AG08395 (cell line): ENCODE results near the gene DGKD.

Source experiments
- DNase-seq: peaks from one replicate; pipeline ENCODE4 v3.0.0; 2012; ENCODE audit warnings: mixed read lengths, low spot score

Gene DGKD

GRCh38 chr2:233413046-233413445, 58.8 kb downstream of the DGKD start:
- no peak for DNase-seq

GRCh38 chr2:233413559-233414272, 59.4 kb downstream of the DGKD start:
- peak; percentile 82 for DNase-seq

GRCh38 chr2:233414273-233414654, 60.0 kb downstream of the DGKD start:
- peak; percentile 20 for DNase-seq

- DNase-seq: peak; percentile 69
Measured at GRCh38 chr2:233414777-233415570, 60.7 kb downstream of the DGKD start.

GRCh38 chr2:233416199-233416598, 61.9 kb downstream of the DGKD start:
- DNase-seq: no peak

GRCh38 chr2:233416706-233417105, 62.4 kb downstream of the DGKD start:
- DNase-seq: no peak

GRCh38 chr2:233417282-233417681, 63.0 kb downstream of the DGKD start:
- no peak for DNase-seq

- no peak for DNase-seq
Measured at GRCh38 chr2:233418052-233418760, 63.9 kb downstream of the DGKD start.

GRCh38 chr2:233418761-233419546, 64.7 kb downstream of the DGKD start:
- no peak for DNase-seq

- DNase-seq: no peak
Measured at GRCh38 chr2:233419602-233420391, 65.5 kb downstream of the DGKD start.

- no peak for DNase-seq
Measured at GRCh38 chr2:233421091-233421816, 67.0 kb downstream of the DGKD start.

- no peak for DNase-seq
Measured at GRCh38 chr2:233422050-233422639, 67.9 kb downstream of the DGKD start.

- no peak for DNase-seq
Measured at GRCh38 chr2:233422649-233423551, 68.6 kb downstream of the DGKD start.

- DNase-seq: no peak
Measured at GRCh38 chr2:233423552-233423860, 69.2 kb downstream of the DGKD start.

GRCh38 chr2:233424154-233424951, 70.1 kb downstream of the DGKD start:
- no peak for DNase-seq

GRCh38 chr2:233426619-233427342, 72.5 kb downstream of the DGKD start:
- DNase-seq: no peak

- DNase-seq: no peak
Measured at GRCh38 chr2:233428008-233428407, 73.7 kb downstream of the DGKD start.

- no peak for DNase-seq
Measured at GRCh38 chr2:233428438-233428837, 74.1 kb downstream of the DGKD start.
